Left forelimb (tissue), 1 donor: ENCODE measurements around the gene NRXN2.

Source experiments
- DNase-seq: peaks from one replicate; pipeline ENCODE4 v3.0.0-alpha.2; 2018; ENCODE audit warnings: low spot score

NRXN2 gene

DNA sequence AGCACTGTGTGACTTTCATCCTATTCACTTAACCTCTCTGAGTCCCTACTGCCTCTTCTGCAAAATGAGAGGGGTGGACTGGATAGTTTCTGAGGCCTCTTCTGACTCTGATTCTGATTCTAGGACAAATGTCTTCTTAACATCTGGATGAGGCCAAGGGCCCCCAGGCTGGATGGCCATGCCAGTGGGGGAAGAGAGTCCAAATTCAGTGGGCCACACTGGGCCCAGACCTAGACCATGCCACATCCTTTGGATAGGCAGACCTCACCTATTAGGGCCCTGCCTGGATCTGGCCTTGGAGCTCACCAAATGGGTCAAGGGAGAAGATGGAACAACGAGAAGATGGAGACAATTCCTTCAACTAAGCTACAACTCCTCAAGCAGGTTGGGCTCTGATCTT is 24.6 kb downstream of the NRXN2 start:
- DNase-seq: no peak

DNA sequence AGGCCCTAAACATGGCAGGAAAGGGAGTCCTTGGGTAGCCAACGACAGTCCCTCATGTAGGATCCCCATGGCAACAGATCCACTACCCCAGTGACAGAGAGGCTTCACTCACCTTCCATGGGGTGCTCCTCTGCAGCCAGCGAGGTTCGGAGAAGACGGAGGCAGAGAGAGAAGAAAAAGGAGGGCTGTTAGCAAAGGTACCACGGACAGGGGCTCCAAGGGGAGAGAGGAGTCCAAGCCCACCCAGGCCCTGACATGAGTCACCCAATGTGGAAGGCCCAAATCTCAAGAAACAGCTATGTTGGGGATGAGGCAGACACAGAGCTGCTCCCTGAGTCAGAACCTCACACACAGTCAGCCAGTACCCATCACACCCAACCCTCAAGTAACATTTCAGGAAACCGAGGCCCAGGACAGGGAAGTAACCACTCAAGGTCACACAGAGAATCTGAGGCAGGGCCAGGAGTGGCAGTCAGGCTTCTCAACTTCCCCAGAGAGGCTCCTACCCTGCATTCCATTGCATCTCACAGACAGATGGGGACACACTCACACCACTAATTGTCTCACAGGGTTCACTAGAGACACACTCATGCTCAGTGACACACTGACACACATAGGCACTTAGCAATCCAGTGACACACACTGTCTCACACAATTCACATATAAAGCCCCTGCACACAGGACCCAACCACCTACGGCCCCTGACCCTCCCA is 25.2 kb downstream of the NRXN2 start:
- DNase-seq: no peak

DNA sequence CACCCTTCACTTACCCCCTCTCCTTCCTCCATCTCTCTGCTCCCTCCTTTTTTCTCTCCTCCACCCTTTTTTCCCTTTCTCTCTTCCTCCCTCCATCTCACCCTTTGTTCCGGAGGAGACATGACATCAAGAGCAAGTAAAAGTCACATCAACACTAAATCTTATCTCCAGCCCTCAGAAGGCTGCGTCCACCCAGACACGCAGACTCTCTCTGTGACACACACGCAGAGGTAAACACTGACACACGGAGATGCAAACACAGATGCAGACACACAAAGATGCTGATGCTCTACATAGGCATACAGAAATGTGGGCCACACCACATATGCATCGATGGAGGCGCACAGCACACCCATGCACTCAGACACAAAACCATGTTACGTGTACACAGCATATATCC is 27.0 kb downstream of the NRXN2 start:
- no peak for DNase-seq

DNA sequence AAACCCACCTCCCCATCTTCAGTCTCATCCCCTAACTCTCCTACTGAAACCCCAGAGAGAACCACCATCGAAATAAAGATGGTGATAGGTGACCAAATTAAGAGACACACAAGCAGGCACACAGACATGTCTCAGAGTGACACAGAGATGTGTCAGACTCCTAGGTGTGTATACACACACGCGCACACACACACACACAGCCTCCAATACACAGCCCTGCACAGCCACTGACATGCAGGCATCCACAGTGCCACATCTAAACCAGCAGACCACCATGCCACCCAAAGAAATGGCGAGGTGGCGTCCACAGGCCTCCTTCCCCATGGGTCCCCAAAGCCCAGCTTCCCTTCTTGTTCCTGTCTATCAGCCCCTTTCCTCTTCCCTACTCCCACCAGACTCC is 27.4 kb downstream of the NRXN2 start:
- DNase-seq: no peak

DNA sequence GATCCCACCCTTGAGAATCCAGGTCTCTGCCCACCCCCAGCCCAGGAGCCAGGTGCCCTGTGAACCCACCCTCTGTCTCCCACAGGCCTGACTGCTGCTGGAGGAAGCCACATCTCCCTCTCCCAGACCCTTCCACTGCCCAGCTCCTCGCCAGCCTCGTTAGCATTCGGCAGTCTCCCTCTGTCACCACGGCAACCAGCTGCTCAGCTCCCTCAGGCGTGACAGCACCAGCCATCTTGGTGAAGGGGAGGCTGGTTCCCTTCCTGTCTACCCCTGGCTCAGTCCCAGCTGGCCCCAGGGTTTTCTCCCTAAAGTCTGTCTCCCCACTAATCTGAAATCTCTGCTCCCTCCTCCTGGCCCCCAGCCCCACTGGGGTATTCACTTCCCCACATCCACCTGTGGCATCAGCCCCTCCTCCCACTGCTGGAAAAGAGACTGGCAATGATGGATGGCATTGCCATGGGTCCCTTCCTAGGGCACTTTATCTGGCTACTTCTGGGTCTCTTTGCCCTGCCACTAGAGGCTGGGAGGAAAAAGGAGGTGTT is 28.1 kb downstream of the NRXN2 start:
- DNase-seq: no peak

DNA sequence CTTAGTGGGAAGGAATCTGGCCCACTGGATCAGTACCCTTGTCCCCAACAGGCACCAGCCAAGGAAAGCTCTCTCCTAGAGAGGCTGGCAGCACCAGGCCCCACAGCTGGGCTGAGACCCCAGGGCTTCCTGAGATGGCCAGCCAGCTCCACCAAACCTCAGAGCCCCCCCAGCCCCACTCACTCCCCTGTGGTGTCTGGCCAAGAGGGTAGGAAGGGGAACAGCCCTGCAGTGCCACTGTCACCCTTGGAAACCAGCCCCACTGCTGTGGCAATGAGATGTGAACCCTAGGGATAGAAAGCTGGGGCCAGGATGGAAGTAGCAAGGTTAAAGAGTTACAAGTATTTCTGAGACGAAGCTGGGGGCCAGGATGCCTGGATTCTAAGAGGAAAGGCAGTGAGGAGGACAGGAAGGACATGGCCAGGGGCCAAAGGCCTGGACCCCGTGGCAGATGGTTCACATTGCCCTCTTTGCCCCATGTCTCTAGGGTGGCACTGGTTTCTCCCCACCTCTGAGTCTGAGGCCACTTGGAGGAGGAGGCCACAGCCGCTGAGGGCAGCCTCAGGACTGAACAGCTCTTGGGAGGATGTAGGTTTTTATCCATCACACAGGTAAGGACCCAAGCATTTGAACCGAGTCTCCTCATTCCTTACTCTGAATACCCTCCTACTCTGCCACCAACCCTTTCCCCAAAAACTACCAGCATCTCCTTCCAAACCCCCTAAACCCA is 28.8 kb downstream of the NRXN2 start:
- DNase-seq: no peak

DNA sequence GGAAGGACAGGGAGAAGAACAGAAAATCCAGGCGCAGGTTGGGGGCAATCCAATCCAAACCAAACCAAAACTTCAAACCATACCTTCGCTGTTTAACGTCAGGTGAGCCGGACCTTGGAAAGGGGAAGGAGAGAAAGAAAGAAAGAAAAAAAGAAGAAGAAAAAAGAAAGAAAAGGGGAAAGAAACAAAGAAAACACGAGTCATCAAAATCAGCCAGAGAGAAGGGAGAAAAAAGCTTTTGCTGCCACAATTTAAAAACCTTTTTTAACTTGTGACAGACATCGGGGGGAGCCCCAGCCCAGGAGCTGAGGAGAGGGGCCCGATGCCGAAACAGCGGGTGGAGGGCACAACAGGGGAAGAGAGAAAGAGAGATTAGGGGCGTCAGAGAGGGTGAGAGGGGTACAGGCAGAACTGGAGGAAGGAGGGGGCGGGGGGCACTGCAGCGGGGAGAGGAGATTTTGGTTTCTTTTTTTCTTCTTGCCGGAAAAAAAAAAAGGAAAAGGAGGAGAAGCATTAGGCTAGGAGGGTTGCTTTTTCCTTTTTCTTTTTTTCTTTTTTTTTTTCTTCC is 30.1 kb downstream of the NRXN2 start:
- no peak for DNase-seq

DNA sequence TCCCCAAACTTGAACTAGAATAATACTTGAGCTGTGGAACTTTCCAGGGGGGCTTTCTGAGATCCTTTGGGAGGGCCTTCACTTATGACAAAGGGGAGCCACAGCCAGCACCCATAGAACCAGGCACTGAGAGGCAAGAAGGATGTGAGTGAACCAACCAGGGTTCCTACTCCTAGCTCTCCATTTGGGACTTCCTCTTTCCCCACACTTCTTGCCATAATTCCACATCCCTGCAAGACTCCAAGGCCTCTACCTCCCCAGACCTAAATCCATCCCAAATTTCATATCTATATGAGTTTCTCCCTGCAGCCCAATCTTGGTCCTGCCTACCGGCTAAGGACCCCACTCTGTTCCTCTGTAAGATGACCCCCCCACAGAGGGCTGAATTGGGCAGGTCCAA is 31.5 kb downstream of the NRXN2 start:
- no peak for DNase-seq

DNA sequence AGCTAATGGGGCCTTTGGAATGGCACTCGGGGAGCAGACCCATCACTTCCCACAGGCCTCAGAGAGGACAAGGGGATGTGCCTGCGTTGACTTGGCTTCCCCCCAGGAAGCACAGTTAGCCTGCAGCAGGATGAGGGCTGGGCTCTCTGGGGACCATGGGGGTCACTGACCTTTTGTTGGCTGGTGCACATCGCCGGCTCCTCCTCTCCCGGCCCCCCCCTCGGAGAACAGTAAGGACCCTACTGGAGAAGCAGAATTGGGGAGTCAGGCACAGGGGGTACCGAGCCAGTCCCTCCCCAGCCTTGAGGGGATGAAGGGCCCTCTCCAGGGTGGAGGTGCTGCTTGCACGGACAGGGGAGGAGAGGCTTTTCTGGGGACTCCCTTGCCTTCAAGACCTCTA is 32.8 kb downstream of the NRXN2 start:
- no peak for DNase-seq

DNA sequence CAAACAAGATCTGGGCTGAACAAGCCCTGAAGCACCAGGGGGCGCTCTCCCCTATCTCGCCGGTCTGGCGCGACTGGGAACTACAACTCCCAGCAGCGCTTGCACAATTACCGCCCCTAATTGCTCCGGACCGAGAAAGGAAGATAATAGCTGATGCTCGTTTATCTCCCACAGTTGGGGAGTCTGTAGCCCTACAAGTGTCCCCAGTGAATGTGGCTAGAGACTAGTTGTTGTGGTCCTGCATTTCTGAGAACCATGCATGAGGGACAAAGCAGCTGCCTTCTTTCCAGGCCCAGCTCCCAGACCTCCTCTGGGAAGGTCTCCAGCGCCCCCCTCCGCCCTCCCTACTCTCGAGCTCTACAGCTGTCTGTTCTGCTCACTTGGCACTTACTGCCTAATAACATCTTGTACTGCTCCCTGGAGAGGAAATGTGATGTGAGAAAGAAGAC is 34.4 kb downstream of the NRXN2 start:
- DNase-seq: peak; percentile 92

DNA sequence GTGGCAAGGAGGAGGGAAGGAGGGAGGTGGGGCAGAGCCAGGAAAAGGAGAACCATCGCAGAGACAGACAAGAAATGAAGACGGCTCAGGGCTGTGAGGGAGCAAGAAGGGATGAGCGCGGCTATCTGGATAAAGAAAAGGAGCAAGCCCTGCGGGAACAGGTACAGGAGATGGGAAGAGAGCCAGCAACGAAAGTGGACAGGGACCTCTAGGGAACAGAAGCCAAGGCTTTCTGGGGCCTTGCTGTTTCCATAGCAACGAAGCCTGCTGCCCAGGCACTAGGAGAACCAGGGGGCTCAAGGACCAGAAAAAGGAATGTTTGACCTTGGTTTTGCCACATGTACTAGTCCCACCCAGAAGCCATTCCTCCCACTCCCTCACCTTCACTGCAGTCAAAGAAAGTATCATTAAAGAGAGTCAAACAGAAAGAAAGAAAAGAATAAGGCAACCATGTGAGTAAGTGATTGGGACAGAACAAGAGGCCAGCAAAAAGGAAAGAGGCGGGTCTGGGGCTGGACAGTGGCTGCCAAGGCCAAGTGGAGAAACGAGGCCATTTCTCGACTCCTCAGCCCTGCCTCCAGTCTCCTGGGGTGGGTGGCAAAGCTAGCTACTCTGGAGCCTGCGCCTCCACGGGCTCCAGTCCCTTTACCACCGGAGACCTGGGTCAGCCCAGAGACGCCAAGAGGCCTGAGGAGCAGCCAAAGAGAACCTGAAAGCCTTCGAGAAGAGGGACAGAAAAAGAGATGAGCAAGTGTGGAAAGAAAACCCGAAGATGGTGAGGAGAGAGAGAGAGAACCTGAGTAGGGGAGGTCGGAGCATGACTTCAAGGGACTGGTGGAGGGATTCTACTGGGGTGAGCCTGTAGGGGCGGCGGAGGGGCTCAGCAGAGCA is 35.1 kb downstream of the NRXN2 start:
- DNase-seq: no peak

DNA sequence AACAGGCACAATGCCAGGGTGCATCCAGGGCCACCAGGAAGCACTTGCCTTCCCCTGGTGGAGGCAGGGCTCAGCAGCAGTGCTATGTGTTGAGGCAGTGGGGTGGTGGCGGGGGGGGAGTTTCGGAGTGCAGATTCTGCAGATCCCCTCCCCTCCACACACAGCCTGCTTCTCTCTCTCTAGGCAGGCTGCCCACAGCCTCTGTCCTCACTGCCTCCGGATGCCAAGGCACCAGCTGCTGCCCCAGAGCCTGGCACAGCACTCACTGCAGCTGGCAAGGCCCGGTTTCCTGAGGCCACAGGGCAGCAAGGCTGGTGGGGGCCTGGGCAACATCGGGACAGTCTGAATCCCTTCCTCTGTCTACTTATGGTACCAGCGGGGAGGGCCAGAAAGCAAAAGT is 35.8 kb downstream of the NRXN2 start:
- DNase-seq: no peak

DNA sequence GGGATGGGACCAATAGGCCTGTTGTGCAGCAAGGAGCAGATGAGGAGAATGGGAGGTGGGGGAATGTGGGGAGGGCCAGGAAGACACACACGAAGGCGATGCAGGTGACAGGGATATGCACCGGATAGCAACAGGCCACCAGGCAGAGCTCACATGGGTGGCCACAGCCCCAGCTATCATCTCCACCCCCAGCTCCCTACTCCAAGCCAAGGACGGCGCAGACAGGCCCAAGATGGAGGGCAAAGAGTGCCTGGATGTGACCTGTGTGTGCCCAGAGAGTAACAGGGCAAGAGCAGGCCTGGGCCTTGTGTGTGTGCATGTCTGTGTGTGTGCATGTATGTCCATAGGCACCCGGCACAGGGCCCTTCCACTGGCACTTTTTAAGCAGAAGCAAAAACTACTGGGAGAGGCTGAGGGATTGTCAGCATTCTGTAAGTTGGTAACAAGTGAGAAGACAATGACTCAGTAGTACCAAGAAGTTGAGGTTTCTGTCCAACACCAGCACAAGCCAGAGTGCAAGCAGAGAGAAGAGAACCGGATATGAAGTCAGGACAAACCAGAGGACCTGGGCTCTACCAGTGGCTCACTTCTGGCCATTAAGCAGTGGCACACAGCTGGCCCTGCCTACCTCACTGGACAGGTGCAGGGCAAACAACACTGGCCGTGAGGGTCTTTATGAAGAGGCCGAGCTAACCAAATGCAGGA is 36.4 kb downstream of the NRXN2 start:
- DNase-seq: no peak

DNA sequence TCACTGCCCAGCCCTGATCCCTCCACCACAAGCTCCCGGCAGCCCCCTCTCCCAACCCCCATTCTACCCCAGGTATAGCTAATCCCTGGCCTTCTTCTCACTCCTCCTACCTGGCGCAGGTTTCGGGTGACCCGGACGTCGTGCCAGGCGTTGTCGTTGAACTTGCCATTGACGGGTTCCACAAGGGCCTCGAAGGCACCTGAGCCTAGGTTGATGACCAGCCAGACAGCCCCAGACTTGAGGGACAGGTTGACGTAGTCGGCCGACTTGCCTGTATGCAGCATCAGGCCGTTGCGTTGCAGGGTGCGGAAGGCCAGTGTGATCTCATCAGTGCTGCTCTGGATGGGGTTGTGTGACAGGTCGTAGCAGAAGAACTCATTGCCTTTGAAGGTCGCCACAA is 37.5 kb downstream of the NRXN2 start:
- no peak for DNase-seq

DNA sequence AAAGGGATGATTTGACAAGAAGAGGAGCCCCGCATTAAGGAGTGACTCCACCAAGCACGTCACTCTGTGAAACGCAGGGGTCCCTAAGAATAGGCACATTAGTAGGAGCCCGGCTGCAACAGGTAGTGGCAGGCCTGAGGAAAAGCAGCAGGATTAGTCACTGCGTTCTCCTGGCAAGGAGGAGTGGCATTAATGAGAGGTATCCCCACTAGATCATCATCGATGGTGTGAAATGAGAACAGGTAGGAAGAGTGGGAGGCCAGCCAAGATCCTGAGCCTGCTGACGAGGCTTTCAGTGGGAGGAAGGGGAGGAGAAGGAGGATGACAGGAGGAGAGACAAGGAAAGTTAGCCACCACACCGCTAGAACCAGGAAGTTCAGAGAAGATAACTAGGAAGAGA is 38.6 kb downstream of the NRXN2 start:
- DNase-seq: no peak

DNA sequence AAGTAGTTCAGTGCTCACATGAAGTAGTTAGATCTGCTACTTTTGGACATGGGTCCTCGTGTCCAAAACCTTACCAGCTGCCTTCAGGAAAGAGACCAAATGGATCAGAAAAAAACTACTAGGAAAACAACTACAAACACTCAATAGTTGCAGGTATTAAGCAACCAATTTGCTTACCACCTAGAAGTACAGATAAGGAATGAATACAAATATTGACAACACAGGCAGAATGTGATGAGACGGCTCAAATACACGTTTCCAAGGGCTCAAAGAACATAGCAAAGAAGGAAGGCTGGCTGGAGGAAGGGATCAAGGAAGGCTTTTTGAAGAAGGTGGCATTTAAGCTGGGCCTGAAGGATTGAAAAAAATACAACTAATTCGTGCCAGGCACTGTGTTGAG is 41.8 kb downstream of the NRXN2 start:
- no peak for DNase-seq

DNA sequence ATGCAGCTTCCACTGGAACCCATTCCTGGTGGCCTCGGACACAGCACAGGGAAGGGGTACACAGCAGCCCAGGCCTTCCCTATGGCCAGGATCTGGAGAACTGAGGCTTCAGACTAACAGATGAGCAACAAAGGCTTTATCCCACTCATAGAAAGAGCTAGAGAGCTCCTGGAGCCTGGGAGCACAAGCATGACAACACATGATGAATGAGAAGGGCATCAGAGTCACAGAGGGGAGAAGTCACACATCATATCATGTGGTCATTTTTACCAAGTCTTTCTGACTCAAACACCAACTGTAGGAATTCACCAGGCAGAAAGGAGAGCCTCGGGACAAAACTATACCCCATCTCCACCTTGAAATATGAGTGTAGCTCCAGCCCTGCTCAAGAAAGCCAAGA is 43.2 kb downstream of the NRXN2 start:
- DNase-seq: no peak

DNA sequence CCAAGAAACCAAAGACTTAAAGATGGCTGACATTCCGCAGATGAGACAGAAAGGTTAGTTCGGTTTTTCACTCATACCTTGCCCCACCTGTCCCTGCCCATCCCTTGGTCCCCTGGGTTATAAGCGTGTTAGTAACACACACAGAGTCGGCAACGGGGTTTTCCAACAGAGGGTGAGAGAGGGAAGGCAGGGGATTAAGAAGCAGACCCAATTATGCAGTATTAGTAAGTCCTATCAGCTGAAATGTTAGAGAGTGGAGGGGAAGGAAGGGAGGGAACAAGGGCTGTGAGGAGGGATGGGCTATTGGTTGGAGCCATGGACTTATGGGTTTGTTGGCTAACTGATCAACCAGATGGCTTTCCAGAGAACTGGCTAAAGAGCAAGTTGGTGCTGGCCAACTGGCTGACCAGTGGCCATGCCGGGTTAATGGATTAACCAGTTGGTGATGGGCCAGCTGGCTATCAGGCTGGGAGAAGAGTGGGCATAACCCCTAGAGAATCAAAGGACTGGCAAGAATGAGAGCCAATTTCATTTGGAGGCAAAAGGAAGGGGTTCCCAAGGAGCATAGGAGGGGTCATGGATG is 45.5 kb downstream of the NRXN2 start:
- DNase-seq: no peak

DNA sequence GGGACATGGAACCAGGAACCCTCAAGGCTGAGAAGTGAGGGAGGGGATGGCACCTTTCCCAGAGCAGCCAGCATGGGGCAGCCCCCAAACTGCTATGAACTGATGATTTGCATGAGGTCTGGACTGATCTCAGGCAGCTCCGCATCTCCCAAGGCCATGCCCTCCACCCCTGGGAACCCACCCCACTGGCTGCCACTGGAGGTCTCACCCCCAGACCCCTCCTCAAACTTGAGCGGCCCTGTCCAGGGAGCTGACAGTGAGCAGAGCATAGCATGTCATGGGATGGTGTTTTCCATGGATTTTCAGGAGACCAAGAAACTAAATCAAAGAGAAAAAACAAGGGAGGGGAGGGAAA is 46.8 kb downstream of the NRXN2 start:
- DNase-seq: no peak

DNA sequence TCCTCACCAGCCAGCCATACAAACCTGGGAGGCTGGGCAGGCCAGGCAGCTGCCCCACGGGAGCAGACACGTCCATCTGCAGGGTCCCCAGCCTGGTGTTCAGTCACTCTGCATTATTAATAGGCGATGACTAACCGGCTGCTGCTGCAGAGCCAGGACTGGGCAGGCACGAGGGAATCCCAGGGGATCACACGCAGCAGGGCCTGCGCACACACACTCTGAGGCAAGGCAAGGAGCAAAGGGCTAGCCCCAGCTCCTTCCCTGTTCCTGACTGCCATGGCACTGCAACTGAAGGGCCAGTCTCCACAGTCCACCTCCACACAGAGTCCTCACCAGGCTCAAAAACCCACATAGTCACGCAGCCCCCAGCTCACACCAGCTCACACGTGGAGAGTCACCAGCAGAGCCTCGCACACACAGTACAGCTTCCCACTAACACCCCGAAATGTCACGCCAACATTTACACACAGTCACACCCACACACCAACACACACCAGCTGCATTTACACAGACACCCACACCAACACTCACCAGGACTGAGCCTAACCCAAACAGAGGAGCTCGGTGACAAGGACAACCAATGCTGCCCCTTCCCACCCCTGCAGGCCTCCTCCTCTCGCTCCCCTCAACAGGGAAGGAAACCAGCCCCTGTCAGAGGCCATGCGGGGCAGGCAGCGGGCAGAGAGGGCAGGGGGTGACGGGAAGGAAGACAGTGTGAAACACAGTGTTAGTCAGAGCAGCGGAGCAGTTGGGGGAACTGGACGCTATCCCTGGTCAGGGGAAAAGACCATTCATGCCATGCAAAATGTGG is 47.3 kb downstream of the NRXN2 start:
- no peak for DNase-seq
